HepG2 (cell line): ENCODE results near the gene LTC4S. TPM values are rescaled to one million over a fixed set of nuclear protein-coding genes. Genes with fewer than 3 reads are reported as not detected.

Experiments
- FLYWCH1 ChIP-seq: sonication (generic); formaldehyde crosslinking; IDR thresholded peaks from 2 replicates; pipeline ENCODE4 v1.8.1; 2023; ENCODE audit warnings: mild to moderate bottlenecking, missing genetic modification reagents
- FOXO1 ChIP-seq: sonication (generic); formaldehyde crosslinking; IDR thresholded peaks from 2 replicates; pipeline ENCODE4 v1.4.0; 2020; ENCODE audit warnings: missing genetic modification reagents
- GZF1 ChIP-seq: sonication (generic); formaldehyde crosslinking; IDR thresholded peaks from 2 replicates; pipeline ENCODE4 v1.5.1; 2020; ENCODE audit warnings: mild to moderate bottlenecking, missing genetic modification reagents
- KLF6 ChIP-seq: IDR thresholded peaks from 2 replicates; pipeline ENCODE4 v1.8.0; 2016; ENCODE audit warnings: missing biosample characterization, missing genetic modification reagents
- PHB2 ChIP-seq: fragments of 450-650 bp; IDR thresholded peaks from 2 replicates; pipeline ENCODE4 v1.6.1; 2018; ENCODE audit not compliant: partially characterized antibody
- RELA ChIP-seq: sonication (generic); formaldehyde crosslinking; IDR thresholded peaks from 2 replicates; pipeline ENCODE4 v1.4.0; 2020; ENCODE audit warnings: missing genetic modification reagents
- REXO4 ChIP-seq: sonication (generic); formaldehyde crosslinking; IDR thresholded peaks from 2 replicates; pipeline ENCODE4 v1.8.0; 2022; ENCODE audit warnings: missing genetic modification reagents, mild to moderate bottlenecking, borderline replicate concordance
- SOX13 ChIP-seq, 3 experiments: fragments of 450-650 bp in 1 of 3; sonication (generic) in 1 of 3; formaldehyde crosslinking in 1 of 3; IDR thresholded peaks in 2 of 3; conservative IDR thresholded peaks in 1 of 3; 2 replicates each; pipeline versions ENCODE4 v1.5.0 to v1.6.1; 2016 to 2020; ENCODE audit warnings: antibody characterized with exemption in 1 of 3, mild to moderate bottlenecking in 1 of 3, missing compliant biosample characterization in 1 of 3, missing genetic modification reagents in 1 of 3, moderate library complexity in 1 of 3
- SRSF4 ChIP-seq: fragments of 200-400 bp; formaldehyde crosslinking; IDR thresholded peaks from one replicate; pipeline ENCODE4 v1.6.1; 2018; ENCODE audit warnings: mild to moderate bottlenecking, low read depth, low read length, moderate library complexity; ENCODE audit not compliant: poor library complexity, severe bottlenecking
- TGIF2 ChIP-seq: IDR thresholded peaks from 2 replicates; pipeline ENCODE4 v1.6.1; 2016; ENCODE audit warnings: control low read depth, missing compliant biosample characterization
- YEATS4 ChIP-seq: sonication (generic); formaldehyde crosslinking; IDR thresholded peaks from 2 replicates; pipeline ENCODE4 v1.4.0; 2020; ENCODE audit warnings: missing genetic modification reagents, borderline replicate concordance
- ZFP36 ChIP-seq: fragments of 150-350 bp; IDR thresholded peaks from 2 replicates; pipeline ENCODE4 v1.6.1; 2018; ENCODE audit warnings: borderline replicate concordance, low read length, low read depth; ENCODE audit not compliant: partially characterized antibody
- ZNF605 ChIP-seq: sonication (generic); formaldehyde crosslinking; IDR thresholded peaks from 2 replicates; pipeline ENCODE4 v1.8.0; 2022; ENCODE audit warnings: mild to moderate bottlenecking, missing genetic modification reagents
- ZNF616 ChIP-seq: sonication (generic); formaldehyde crosslinking; IDR thresholded peaks from 2 replicates; pipeline ENCODE4 v1.5.0; 2020; ENCODE audit warnings: low read depth, mild to moderate bottlenecking, missing genetic modification reagents
- polyA plus RNA-seq, 8 experiments: library from polyadenylated mRNA; depleted of rRNA in 3 of 8; stranded (reverse) in 7 of 8; unstranded in 1 of 8; fragments of >200 nt; fragmentation: Illumina TruSeq in 4 of 8; extraction: Trizol in 4 of 8; gene quantifications; 2 replicates each; pipeline versions ENCODE4 v1.2.1 to v1.2.3, GENCODE V29; 2011 to 2016; ENCODE audit warnings: low read depth in 4 of 8, missing spikeins in 1 of 8, mixed read lengths in 1 of 8; ENCODE audit not compliant: insufficient read depth in 1 of 8
- total RNA-seq, 5 experiments: library from RNA; depleted of rRNA; stranded (reverse); fragments of >200 nt; fragmentation: Illumina TruSeq; extraction: Trizol; gene quantifications; 2 replicates each; pipeline ENCODE4 v1.2.3, GENCODE V29; 2016; ENCODE audit warnings: low read depth in 1 of 5
- TF ChIP-seq, protein P1 (sequence below): sonication (generic); formaldehyde crosslinking; IDR thresholded peaks from 2 replicates; pipeline ENCODE4 v1.4.0; 2020; ENCODE audit warnings: mild to moderate bottlenecking, missing genetic modification reagents
- TF ChIP-seq, protein P2 (sequence below): sonication (generic); formaldehyde crosslinking; IDR thresholded peaks from 2 replicates; pipeline ENCODE4 v1.4.0; 2020; ENCODE audit warnings: missing genetic modification reagents
- TF ChIP-seq, protein P3 (sequence below): sonication (generic); formaldehyde crosslinking; IDR thresholded peaks from 2 replicates; pipeline ENCODE4 v1.4.0; 2020; ENCODE audit warnings: missing genetic modification reagents, borderline replicate concordance

Gene LTC4S
- total and polyA plus RNA-seq, 2 of the 13 experiments (the other 11 are each of a cell fraction or from before 2014, with no cell fraction given), result 0.35 TPM; not detected in 1

DNA sequence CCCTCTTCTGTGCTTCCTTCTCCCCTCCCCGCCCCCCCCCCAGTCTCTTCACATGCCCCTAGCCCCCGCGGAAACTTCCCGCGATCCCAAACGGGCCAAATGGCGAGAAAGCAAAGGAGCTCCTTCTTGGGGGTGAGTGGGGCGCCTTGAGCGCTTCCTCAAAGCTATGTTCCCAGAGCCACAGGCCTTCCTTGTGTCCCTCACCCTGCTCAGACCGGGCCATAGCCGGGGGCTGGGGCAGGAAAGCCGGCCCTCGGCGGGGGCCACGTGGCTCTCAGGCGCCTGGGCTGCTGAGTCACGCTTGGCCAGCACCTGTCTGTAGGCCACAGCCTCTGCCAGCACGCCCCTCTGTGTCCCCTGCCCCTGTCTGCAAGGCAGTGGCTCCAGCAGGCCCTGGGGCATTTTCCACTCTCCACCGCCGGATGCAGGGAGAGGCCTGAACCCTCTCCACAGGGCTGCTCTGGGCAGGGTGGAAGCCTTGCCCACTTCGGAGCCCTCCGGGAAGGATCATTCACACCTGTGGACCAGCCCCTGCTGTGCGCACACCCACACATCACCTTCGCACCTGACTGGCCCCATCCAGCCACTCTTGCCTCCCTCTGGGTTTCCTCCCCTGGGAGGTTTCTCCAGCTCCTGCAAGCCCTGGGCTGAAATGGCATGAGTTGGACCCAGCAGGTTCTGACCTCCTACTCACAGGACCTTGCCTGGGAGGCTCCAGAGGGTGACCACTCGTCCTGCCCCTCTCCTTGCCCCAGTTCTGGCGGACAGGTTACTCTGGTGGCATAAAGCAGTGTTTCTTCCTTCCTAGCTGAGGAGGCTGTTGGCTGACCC, 25.7 kb downstream of the LTC4S start (continued):
- no peak for TF ChIP-seq ZFP36
- TF ChIP-seq ZNF605 (CRISPR knock-in tag), result peak; percentile 50; the same call in 1 of the 2 replicates
- peak; percentile 82 for TF ChIP-seq TGIF2 (CRISPR knock-in tag)
- peak; percentile 51; the same call in 1 of the 2 replicates for TF ChIP-seq FOXO1 (CRISPR knock-in tag)
- no peak for TF ChIP-seq SOX13 (IDR thresholded peaks at IDR 0.05)
- TF ChIP-seq SOX13 (CRISPR knock-in tag; conservative IDR thresholded peaks at IDR 0.05 in 1 of 2, IDR thresholded peaks at IDR 0.05 in 1 of 2), result peak in 1 of 2 experiments; percentile 42; a peak in 1 of 4 replicates
- 0 out of 2 replicates have a peak, but pooled peaks have one; percentile 30 for TF ChIP-seq KLF6 (CRISPR knock-in tag)
- TF ChIP-seq, protein P1, sequence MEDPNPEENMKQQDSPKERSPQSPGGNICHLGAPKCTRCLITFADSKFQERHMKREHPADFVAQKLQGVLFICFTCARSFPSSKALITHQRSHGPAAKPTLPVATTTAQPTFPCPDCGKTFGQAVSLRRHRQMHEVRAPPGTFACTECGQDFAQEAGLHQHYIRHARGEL (CRISPR knock-in tag), result peak; percentile 43; the same call in 1 of the 2 replicates
- TF ChIP-seq RELA (CRISPR knock-in tag), result no peak
- TF ChIP-seq, protein P2, sequence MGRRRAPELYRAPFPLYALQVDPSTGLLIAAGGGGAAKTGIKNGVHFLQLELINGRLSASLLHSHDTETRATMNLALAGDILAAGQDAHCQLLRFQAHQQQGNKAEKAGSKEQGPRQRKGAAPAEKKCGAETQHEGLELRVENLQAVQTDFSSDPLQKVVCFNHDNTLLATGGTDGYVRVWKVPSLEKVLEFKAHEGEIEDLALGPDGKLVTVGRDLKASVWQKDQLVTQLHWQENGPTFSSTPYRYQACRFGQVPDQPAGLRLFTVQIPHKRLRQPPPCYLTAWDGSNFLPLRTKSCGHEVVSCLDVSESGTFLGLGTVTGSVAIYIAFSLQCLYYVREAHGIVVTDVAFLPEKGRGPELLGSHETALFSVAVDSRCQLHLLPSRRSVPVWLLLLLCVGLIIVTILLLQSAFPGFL (CRISPR knock-in tag), result 0 out of 2 replicates have a peak, but pooled peaks have one; percentile 58
- TF ChIP-seq SRSF4, result no peak
- peak; percentile 72; the same call in 1 of the 2 replicates for TF ChIP-seq REXO4
- TF ChIP-seq GZF1 (CRISPR knock-in tag), result 0 out of 2 replicates have a peak, but pooled peaks have one; percentile 11
- TF ChIP-seq PHB2, result no peak
- TF ChIP-seq YEATS4 (CRISPR knock-in tag), result peak; percentile 57; the same call in 1 of the 2 replicates
- TF ChIP-seq, protein P3, sequence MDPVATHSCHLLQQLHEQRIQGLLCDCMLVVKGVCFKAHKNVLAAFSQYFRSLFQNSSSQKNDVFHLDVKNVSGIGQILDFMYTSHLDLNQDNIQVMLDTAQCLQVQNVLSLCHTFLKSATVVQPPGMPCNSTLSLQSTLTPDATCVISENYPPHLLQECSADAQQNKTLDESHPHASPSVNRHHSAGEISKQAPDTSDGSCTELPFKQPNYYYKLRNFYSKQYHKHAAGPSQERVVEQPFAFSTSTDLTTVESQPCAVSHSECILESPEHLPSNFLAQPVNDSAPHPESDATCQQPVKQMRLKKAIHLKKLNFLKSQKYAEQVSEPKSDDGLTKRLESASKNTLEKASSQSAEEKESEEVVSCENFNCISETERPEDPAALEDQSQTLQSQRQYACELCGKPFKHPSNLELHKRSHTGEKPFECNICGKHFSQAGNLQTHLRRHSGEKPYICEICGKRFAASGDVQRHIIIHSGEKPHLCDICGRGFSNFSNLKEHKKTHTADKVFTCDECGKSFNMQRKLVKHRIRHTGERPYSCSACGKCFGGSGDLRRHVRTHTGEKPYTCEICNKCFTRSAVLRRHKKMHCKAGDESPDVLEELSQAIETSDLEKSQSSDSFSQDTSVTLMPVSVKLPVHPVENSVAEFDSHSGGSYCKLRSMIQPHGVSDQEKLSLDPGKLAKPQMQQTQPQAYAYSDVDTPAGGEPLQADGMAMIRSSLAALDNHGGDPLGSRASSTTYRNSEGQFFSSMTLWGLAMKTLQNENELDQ, result 0 out of 2 replicates have a peak, but pooled peaks have one; percentile 18
- peak; percentile 34; the same call in 1 of the 2 replicates for TF ChIP-seq ZNF616 (CRISPR knock-in tag)
- TF ChIP-seq FLYWCH1 (CRISPR knock-in tag), result no peak
